ENCODE data around the gene YIF1A.

DNA sequence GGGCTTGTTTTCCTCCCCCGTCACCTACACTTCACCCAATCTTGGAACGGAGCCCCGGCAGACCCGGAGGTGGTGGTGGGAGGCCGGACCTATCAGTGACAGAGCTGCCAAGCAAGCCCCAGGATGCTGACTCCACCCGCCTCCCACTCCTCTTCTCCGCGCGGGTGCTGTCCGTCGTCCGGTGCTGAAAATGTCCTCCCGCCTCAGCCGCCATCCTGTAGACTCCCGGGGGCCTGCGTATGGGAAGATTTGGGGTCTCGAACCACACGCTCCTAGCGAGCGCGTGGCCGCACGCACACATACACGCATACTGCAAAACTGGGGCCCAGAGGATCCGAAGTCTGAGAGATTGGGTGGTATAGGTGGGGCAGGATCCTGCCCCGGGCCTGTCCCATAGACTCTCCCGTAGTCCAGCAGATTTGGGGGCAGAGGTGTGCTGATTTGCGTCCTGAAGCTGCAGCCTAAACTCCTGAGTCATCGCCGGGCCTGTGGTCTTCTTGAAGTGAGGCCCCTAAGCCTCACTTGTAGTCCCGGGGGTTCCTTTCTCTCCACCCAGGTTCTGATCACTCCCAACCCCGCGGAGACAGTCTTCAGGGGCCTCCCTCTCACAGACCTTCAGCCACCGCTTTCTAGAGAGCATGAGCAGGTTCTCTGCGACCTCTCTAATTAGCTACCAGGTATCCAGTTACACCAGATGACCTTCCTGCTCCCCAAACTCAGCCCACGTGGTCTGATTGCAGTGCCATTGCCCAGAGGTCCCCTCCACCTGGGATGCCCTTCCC, 796 bp upstream of the YIF1A start:
- TF ChIP-seq CTCF (IDR thresholded peaks at IDR 0.05) (no peak), POLR2A (IDR thresholded peaks at IDR 0.05) (no peak)

Data from transverse colon (tissue), 3 donors.